GM21825 (cell line): ENCODE measurements around the gene NOTCH1.
"Not testable (repeated sequence)": the region's sequence is repeated elsewhere in the genome, so short reads cannot be mapped to it uniquely, and the experiment has no call there.

Experiments used
- ATAC-seq: cut with Tn5 transposase; IDR thresholded peaks from one replicate; pipeline ENCODE4 v1.9.1; 2021; ENCODE audit warnings: mild to moderate bottlenecking, moderate library complexity; ENCODE audit not compliant: unreplicated experiment

NOTCH1 gene

DNA sequence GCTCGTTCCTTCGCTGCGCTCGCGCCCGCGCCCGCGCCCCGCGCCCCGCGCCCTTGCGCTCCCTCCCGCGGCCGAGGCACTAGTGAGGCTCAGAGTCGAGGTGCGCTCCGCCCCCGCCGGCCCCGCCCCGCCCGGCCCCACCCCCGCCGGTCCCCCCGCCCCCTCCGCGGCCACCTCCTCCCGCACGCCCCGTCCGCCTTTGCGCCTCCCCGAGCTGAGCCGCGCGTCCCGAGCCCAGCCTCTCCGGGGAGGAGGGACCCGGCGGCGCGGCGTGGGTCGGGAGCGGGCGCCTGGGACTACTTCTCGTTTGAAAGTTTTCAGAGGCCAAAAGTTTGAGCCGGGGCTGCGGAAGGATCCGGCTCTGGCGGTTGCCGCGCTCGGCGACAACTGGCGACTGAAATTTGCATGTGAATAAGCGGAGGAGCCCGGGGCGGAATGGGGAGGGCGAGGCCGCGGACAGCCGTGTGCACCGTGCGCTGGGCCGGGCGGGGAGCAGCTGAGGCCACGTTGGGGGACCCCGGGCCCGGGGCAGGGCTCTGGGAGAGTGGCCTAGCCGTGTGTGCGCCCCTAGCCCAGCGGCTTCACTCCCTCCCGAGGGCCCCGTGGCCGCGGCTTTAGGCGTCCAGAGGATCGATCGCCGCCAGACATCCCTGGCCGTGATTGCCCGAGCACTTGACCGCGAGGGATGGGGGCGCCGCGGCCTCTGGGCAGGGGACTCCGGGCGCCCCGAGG is at the start of gene NOTCH1:
TSS of gene NOTCH1 (minus strand) at position 84 of the 732 bp plus-strand sequence. CDS start 262 bp downstream, outside the sequence.
- peak; percentile 59 for ATAC-seq

DNA sequence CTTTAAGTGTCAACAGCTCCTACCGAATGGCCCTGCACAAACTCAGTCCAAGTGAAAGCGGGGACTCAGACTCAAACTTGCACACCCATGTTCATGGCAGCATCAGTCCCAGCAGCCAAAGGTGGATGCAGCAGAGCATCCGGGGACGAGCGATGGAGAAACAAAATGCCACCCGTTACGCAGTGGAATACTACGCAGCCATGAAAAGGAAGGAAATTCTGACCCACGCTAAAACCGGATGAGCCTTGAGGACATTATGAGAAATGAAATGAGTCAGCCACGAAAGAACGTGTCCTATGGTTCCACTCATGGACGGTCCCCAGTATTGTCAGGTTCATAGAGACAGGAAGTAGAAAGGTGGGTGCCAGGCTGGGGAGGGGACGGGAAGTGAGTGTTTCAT is 48.6 kb upstream of the NOTCH1 start:
- ATAC-seq = no peak

DNA sequence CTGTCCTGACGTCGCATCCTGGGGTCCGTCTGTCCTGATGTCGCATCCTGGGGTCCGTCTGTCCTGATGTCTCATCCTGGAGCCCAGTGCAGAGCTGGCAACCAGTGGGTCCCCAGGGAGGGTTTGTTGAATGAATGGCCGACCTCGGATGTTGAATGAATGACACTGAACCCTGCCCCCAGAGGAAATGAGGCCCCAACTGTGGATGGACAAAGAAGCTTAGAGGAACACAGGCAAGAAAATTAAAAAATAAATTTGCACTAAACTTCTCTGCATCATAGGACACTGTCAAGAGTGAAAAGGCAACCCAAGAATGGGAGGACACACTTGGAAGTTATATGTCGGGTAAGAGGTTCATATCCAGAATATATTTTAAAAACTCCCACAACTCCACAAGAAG is 47.7 kb upstream of the NOTCH1 start:
- ATAC-seq = no peak

DNA sequence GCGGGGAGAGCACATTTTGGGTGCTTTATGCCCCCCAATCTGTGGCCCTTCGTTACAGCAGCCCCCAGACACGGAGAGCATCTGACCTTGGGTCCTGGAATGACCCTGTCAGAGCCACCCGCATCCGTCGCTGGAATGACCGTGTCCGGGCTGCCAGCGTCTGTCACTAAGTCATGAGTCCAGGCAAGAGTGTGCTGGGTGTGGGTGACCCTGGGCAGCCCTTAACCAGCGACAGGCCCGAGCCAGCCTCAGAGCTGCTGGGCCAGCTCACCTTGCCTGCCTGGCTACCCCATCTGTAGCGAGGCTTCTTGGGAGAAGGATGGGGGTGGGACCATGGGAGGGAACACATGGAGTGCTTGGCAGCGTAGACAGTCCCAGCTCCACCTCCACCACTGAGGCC is 46.8 kb upstream of the NOTCH1 start:
- ATAC-seq = no peak

DNA sequence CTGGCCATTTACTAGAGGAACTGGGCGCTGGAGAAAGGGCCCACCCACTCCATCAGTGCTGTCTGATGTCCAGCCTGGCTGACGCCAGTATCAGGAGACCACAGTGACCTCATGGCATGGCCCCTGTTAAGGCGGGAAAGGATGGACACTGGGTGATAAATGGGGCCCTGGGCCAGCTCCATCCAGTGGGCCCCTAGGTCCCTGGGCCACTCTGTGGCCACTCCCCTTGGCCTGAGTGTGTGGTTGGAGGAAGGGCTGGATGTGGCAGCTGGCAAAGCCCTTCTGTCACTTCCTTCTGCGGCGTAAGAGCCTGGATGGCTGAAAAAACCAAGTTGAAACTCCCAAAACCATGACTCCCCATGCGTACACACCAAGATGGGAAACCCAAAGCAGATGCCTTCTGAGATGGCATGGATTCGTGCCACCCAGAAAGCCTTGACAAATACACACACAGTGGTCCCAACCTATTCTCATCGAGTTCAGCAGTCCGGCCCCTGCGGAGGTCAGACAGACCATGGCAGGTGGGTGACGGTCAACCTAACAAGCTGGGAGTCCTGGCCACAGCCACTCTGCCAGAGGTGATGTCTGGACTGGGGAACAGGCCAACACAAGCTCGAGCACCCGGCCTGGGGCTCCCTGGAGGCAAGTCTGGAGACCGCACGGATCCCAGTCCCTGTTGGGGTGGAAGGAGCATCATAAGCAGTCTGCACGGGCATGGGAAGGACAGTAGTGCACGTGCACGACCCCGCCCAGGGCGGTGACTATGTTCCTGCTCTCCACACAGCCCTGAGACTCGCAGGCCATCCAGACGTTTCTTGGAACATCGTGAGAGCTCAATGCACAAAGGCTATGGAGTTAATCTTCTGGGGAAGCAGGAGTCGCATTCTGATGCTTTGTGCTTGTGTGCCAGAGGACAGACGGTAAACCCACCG is 45.2 kb upstream of the NOTCH1 start:
- no peak for ATAC-seq

DNA sequence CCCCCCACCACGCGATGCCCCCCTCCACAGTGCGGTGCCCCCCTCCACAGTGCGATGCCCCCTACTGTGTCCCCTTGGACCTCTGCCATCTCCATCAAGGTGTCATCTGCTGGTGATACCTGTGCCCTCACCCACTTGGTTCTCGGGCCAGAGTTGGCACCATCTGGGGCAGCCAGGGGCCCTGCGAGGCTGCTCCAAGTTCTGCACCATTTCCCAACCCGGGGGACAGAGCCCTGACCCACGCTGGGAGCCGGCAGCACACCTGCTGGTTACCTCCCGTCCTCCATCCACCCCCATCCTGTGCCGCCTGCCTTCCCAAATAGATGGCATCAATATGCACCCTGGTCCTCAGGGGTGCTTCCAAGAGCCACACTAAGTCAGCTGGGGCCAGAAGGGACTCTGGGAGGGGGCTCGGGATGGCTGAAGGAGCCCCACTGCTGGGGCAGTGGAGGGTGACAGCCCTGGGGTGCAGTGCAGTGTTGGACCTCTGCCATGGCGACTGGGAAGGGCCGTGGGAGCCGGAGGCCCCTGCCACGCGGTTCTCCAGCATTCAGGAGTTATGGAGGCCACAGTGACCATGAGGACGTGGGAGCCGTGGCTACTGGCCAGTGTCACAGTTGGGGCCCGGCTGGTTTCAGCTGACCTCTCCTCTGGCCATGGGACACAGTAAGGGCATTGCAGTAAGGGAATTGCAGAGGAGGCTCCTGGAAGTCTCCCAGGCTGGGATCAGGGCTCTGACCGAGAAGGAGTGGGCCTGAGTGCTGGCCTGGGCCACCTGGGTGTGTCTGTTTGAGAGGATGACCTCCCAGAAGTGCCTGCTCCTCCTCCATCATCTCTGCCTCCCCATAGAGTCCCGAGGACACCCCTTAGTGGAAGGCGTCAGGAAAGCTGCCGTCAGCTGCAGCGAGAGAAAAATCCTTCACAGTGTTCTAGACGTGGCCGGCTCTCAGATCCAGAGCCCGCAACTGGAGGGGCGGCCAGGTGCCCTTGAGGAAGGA is 44.2 kb upstream of the NOTCH1 start:
- no peak for ATAC-seq

DNA sequence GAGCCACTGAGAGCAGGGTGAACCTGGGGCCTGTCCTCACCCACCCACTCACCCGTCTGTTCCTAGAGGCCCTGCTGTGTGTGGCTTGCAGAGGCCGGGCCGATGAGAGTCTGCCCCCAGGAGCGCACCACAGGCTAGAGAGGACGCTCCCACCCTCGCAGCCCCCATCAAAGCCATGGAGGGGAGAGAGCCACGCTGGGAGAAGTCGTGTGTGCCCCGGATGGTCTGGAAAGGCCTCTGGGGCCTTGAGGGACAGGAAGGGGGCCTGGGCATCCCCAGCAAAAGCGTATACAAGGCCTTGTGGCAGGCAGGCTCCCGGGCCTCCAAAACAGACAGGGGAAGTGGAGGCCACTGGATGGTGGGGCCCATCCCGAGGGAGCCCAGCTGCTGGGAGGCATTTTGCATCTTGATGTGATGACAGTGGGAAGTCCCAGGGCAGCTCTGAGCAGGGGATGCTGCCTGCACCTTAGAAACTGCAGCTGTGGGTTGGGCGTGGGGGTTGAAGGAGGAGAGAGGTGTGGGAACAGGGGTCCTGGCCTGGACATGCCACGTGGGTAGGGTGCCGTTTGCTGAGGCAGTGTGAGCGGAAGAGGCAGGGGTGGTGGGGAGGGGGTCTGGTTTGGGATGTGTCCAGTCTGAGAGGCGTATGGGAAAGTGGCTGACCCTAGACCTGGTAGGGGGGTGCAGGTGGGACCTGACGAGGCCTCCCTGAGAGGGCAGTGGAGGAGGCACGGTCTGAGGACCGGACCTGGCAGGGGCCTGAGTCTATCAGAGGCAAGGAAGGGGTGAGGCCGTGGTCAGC is 43.0 kb upstream of the NOTCH1 start:
- no peak for ATAC-seq

DNA sequence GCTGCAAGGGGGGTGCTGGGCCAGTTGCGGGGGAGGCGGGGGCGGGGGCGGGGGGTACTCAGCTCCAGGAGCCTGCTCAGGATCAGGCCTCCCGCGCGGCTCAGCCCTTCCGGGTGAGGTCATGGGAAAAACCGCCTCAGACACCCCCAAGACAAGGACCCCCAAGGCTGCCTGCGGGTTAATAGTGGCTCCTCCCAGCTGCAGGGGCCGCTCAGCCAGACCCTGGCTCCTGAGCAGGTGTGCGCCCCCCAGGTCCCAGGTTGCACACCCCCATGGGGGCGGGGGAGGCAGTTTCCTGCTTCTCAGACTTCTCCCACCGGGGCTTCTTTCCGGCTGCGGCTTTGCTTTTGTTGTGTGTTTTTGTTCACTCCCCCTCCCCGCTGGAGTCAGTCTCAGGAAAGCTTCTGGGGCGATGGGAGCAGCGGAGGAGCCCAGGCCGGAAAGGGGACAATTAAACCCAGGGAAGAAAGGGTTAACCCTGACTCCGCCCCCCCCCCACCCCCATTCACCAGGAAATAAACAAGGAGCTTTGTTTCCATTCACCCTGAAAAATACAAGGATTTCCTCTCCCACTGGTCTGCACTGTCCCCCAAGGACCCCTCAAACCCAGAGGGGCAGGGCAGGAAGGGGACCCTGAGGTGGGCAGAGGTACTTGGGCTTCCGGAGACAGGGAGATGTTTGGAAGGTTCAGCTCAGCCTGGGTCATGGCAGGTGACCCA is 42.3 kb upstream of the NOTCH1 start:
- no peak for ATAC-seq

DNA sequence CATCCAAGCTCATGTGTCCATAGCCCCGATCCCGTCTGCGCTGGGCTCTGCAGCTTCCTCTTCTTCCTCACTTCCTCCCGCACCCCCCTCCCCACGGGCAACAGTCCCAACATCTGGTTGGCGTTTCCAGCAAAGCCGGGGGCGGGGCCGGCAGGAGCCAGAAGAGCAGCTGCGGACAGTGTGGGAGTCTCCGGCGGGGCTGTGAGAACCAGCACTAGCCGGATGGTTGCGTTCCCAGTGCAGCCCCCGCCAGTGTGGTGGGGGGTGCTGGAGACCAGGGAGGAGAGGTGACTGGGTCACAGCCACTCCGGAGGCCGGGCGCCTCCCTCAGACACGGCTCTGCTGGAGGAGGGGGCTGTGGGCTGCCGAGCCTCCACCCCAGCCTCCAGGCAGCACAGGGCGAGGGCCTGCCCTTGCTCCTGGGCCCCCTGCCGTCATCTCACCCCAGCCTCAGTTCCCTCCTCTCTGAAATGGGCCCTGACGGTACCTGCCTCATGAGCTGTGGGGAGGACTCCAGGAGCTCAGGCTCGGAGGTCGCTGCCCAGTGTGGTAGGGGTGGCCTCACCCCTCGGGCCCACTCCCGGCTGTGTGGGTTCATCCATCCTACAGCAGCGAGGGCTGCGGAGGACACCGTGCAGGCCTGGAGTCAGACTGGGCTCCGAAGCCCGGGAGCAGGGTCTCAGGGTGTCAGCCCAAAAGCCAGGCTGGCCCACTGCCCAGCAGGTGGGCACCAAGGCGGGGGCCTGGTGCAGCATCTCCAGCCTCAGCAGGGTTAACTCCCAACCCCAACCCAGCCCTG is 41.5 kb upstream of the NOTCH1 start:
- ATAC-seq = no peak

DNA sequence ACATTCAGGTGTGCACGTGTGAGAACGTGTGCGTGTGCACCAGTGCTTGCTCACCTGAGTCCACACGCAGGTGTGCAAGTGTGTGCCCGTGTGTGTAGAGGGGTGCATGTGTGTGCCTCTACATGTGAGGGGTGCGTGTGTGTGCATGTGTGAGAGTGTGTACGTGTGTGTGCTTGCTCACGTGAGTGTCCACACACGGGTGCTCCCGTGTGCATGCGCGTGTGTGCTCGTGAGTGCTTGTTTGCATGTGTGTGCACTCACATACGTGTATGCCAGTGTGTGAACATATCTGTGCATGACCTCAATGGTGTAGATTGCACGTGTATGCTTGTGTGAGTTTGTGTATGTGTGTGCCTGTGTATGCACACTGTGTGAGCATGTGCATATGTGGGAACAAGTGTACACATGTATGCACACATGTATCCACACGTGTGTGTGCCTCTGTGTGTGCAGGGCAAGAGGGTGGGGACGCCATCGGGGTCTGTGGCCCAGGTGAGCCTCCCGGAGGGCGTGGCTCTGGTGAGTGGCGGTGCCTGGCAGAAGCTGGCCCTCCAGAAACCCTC is 40.6 kb upstream of the NOTCH1 start:
- ATAC-seq = no peak

DNA sequence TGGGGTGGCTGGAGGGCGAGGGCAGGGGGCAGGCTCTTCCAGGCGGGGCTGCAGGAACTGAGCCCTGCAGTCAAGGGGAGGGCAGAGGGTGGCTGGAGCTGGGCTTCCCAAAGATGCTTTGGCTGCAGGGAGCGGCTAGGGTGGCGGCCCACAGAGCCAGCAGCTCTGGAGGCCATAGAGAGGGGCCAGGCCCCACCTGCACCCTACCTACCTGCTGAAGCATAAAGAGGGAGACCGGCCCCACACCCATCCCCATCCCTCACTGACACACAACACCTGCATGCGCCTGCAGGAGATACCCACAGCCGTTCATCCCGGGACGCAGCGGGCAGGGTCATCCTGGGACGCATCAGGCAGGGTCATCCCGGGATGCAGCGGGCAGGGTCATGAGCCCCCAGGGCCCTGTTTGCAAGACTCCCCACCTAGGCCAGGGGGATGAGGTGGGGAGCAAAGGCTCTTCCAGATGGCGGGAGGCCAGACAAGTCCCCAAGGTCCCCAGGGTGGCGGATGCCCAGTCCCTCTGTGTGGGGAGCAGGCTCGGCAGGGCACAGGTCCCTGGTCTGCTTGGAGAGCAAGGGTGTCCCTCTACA is 39.8 kb upstream of the NOTCH1 start:
- no peak for ATAC-seq

DNA sequence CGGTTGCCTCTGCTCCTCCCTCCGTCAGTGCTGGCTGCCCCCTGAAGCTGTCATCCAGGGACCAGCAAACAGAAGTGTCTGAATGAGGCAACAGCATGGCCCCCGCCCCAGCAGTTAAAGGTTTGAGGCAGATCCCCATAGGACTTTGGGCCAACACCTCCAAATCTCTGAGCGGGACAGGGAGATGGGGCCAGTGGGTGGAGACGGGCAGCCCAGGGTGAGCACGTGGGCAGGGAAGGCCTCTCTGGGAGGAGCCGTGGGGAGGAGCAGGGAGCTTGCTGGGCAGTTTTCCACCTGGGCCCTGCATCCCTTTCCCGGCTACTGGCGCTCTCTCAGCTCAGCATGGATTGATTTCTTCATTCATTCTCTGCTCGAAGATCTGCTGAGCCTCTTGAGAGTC is 39.1 kb upstream of the NOTCH1 start:
- no peak for ATAC-seq

DNA sequence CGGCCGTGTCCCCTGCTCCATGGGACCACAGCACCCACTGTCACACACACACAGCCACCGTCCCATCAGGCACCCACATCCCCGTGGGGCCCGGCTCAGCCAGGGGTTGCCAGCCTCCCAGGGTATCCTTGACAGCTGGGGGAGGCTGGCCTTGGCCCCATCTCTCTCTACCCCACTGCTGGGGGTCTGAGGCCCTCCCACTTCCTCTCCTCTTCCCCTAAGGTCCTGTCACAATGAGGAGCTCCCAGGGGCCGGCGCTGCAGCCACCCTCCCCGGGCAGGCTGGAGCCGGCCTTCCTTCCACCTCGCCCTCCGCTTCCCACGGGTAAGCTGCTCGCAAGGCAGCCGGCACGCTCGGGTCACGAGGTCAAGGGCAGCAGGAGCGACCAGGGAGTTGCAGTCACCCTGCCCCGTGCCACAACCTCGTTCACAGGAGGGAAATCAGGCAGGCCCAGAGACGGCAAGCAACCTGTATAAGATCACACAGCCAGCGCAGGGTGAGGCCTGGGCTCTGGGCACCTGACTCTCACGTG is 38.6 kb upstream of the NOTCH1 start:
- no peak for ATAC-seq

DNA sequence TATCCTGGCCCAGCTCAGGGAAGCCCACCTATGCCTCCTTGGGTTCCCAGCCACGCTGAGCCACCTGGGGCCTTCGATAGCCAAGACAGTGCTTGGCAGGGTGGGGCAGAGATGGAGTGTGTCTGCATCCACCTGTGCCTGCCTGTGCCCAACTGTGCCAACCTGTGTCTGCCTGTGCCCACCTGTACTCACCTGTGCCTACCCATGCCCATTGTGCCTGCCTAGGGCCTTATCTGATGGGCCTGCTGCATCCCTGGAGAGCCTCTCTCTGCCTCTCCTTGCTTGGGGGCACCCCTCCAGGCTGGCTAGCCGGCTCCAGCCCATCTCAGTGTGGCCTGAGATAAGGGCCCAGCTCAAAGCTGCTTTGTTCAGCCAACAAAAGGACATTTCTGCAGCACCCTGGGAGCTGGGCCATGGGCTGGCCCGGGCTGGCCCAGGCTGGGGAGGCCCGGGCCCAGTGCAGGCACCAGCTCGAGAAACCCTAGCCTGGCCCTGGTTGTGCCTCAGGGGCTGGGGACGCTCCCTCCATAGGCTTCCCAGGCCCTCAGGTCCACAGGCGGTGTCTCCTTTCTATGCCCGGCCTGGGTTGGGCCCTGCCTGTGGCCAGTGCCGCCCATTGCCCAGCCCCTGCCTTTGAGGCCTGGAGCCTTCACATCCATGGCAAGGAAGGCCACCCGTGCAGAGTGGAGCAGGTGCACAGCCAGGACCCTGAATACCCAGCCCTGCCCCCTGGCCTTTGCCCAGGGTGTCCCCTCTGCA is 37.3 kb upstream of the NOTCH1 start:
- no peak for ATAC-seq

DNA sequence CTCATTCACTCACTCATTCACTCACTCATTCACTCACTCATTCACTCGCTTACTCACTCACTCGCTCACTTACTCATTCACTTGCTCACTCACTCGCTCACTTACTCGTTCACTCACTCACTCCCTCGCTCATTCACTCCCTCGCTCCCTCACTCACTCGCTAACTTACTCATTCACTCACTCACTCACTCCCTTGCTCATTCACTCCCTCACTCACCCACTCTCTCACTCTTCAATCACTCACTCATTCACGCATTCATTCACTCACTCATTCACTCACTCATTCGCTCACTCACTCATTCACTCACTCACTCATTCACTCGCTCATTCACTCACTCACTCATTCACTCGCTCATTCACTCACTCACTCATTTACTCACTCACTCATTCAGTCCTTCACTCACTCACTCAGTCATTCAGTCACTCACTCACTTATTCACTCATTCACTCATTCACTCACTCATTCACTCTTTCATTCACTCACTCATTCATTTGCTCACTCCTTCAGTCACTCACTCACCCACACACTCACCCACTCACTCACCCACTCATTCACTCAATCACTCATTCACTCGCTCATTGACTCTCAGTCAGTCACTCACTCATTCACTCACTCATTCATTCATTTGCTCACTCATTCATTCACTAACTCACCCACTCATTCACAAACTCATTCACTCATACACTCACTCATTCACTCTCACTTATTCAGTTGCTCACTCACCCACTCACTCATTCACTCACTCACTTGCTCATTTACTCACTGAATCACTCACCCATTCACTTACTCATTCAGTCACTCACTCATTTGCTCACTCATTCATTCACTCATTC is 36.0 kb upstream of the NOTCH1 start:
- no peak for ATAC-seq

DNA sequence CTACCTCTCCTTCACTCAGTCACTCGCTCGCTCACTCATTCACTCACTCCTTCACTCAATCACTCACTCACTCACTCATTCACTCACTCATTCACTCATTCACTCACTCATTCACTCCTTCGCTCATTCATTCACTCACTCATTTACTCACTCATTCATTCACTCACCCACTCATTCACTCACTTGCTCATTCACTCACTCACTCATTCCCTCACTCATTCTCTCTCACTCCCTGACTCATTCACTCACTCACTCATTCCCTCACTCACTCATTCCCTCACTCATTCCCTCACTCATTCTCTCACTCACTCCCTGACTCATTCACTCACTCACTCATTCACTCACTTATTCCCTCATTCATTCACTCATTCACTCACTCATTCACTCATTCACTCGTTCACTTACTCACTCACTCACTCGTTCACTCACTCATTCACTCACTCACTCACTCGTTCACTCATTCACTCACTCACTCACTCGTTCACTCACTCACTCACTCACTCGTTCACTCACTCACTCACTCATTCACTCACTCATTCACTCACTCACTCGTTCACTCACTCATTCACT is 33.9 kb upstream of the NOTCH1 start:
- not testable (repeated sequence) for ATAC-seq
